Measurements from ENCODE around the gene SCAMP1.

The SCAMP1 gene

GRCh38 chr5:78327761-78328510 is 32.5 kb upstream of the SCAMP1 start:
- Histone ChIP-seq H3K79me2 (ENCODE audit: insufficient read depth, low read length) (no peaks in the 10 kb centered on the region), H3K9ac (ENCODE audit: low read length) (no peak overlapping the region), H4K20me1 (ENCODE audit: insufficient read depth, low read length) (no peaks in the 10 kb centered on the region), H3K4me1 (ENCODE audit: insufficient read depth, low read length, severe bottlenecking) (no peaks in the 10 kb centered on the region), H3K9me2 (ENCODE audit: low read depth, low read length) (no peaks in the 10 kb centered on the region), H3K27ac (ENCODE audit: low read depth, low read length, poor library complexity, severe bottlenecking) (no peak overlapping the region), H2AFZ (ENCODE audit: low read length) (no peak overlapping the region), H3K27me3 (ENCODE audit: insufficient read depth, low read length) (no peaks in the 10 kb centered on the region), H3K4me2 (ENCODE audit: low read length) (no peak overlapping the region), H3K9me3 (ENCODE audit: low read length) (no peaks in the 10 kb centered on the region), H3K36me3 (ENCODE audit: insufficient read depth, low read length) (no peaks in the 10 kb centered on the region), H3K4me3 (ENCODE audit: low read depth, low read length, poor library complexity, severe bottlenecking) (no peak overlapping the region), H3F3A (ENCODE audit: insufficient read depth, low read length) (no peaks in the 10 kb centered on the region)
- no peak for TF ChIP-seq EZH2 (IDR thresholded peaks at IDR 0.05; ENCODE audit: borderline replicate concordance, low read length)
- no peak for TF ChIP-seq CTCF (IDR thresholded peaks at IDR 0.05; ENCODE audit: low read length)

DNA sequence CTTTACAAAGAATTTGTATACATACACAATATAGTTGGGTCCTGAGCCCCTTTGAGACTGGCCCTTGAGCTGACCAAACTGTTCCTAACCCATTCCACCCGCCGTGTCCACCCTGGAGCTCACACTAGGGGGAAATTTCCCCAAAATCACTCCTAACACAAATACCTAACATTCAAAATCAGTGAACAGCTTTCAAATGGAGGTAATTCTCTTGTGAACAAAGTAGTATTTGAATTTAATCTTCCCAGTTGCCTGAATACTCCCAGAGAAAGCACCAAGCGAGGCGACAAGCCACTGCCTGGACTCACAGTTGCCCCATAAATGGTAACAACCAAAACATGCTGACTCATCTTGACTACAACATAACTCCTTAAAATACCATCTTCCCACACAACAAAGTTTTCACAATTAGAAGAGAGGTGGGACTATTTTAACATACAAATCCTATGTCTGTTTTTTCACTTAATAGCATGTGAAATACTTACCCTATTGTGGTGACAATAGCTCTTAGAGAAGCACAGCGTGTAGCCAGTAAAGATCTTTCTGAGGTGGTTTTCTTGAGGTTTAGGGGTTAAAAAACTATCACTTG is 31.7 kb upstream of the SCAMP1 start:
- no peak overlapping the region for H3K9ac ChIP-seq (ENCODE audit: low read length)
- TF ChIP-seq CTCF (IDR thresholded peaks at IDR 0.05; ENCODE audit: low read length) (no peak), EZH2 (IDR thresholded peaks at IDR 0.05; ENCODE audit: borderline replicate concordance, low read length) (no peak)
- H3K4me1 ChIP-seq (ENCODE audit: insufficient read depth, low read length, severe bottlenecking) = no peaks in the 10 kb centered on the region
- no peak overlapping the region for H3K4me3 ChIP-seq (ENCODE audit: low read depth, low read length, poor library complexity, severe bottlenecking)
- no peak overlapping the region for H3K4me2 ChIP-seq (ENCODE audit: low read length)
- H3F3A ChIP-seq (ENCODE audit: insufficient read depth, low read length) = no peaks in the 10 kb centered on the region
- H3K27ac ChIP-seq (ENCODE audit: low read depth, low read length, poor library complexity, severe bottlenecking) = no peak overlapping the region
- no peaks in the 10 kb centered on the region for H3K9me2 ChIP-seq (ENCODE audit: low read depth, low read length)
- no peaks in the 10 kb centered on the region for H3K36me3 ChIP-seq (ENCODE audit: insufficient read depth, low read length)
- H2AFZ ChIP-seq (ENCODE audit: low read length) = no peak overlapping the region
- H4K20me1 ChIP-seq (ENCODE audit: insufficient read depth, low read length) = no peaks in the 10 kb centered on the region
- H3K79me2 ChIP-seq (ENCODE audit: insufficient read depth, low read length) = no peaks in the 10 kb centered on the region
- H3K9me3 ChIP-seq (ENCODE audit: low read length) = no peaks in the 10 kb centered on the region
- H3K27me3 ChIP-seq (ENCODE audit: insufficient read depth, low read length) = no peaks in the 10 kb centered on the region

DNA sequence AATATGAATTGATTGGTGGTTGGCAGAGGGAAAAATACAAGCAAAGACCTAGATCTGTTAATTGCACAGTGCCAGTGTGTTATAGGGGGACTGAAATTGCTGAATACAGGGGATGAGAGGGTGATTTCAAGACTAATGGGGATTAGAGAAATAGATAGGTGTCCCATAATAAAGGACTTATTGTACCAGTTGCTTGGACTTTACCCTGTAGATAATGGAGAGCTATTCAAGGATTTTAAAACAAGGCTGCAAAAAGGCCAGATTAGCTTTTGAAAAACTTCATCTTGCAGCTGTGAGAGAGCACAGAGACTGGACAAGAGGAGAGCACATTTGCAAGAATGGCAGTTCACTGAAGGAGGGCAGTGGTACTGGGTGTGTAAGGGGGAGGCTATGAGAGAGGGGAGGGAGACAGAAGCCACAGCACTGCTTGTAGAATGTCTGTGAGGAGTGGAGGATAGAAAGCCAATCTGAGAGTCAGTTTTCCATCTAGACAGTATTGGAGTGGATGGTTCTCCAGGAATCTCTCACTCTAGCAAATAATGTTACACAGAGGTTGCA is 28.8 kb upstream of the SCAMP1 start:
- H3K4me2 ChIP-seq (ENCODE audit: low read length) = no peak overlapping the region
- no peak for TF ChIP-seq CTCF (IDR thresholded peaks at IDR 0.05; ENCODE audit: low read length)
- TF ChIP-seq EZH2 (IDR thresholded peaks at IDR 0.05; ENCODE audit: borderline replicate concordance, low read length) = no peak
- H3K9me2 ChIP-seq (ENCODE audit: low read depth, low read length) = no peaks in the 10 kb centered on the region
- H3K9ac ChIP-seq (ENCODE audit: low read length) = no peak overlapping the region
- no peaks in the 10 kb centered on the region for H3K36me3 ChIP-seq (ENCODE audit: insufficient read depth, low read length)
- no peaks in the 10 kb centered on the region for H3K4me1 ChIP-seq (ENCODE audit: insufficient read depth, low read length, severe bottlenecking)
- no peak overlapping the region for H3K4me3 ChIP-seq (ENCODE audit: low read depth, low read length, poor library complexity, severe bottlenecking)
- no peaks in the 10 kb centered on the region for H3K79me2 ChIP-seq (ENCODE audit: insufficient read depth, low read length)
- no peaks in the 10 kb centered on the region for H3K9me3 ChIP-seq (ENCODE audit: low read length)
- no peak overlapping the region for H3K27ac ChIP-seq (ENCODE audit: low read depth, low read length, poor library complexity, severe bottlenecking)
- no peaks in the 10 kb centered on the region for H3F3A ChIP-seq (ENCODE audit: insufficient read depth, low read length)
- no peaks in the 10 kb centered on the region for H4K20me1 ChIP-seq (ENCODE audit: insufficient read depth, low read length)
- H2AFZ ChIP-seq (ENCODE audit: low read length) = no peak overlapping the region
- no peaks in the 10 kb centered on the region for H3K27me3 ChIP-seq (ENCODE audit: insufficient read depth, low read length)

Data from OCI-LY1 (cell line).